ENCODE measurements around the gene OR52E4. TPM values are rescaled to one million over a fixed set of nuclear protein-coding genes. Genes with fewer than 3 reads are reported as not detected.

OR52E4 gene
- total RNA-seq, 1 experiment from 2014 or later: not detected

- no peak for TF ChIP-seq EZH2 (IDR thresholded peaks at IDR 0.05; ENCODE audit: low read length, unreplicated experiment)
- TF ChIP-seq CTCF (conservative IDR thresholded peaks at IDR 0.05; ENCODE audit: low read depth, low read length): no peak
- TF ChIP-seq EZH2phosphoT487 (IDR thresholded peaks at IDR 0.05; ENCODE audit: borderline replicate concordance, low read length): no peak
- no peak for ATAC-seq
- H2AFZ ChIP-seq (ENCODE audit: low read length): no peak overlapping the region
- no peak overlapping the region for H3K9ac ChIP-seq (ENCODE audit: low read length)
- no peaks in the 10 kb centered on the region for H4K20me1 ChIP-seq (ENCODE audit: low read length)
- DNase-seq: peak; percentile 35
- H3K36me3 ChIP-seq (ENCODE audit: low read depth, low read length): no peaks in the 10 kb centered on the region
- H3K4me1 ChIP-seq (ENCODE audit: insufficient read depth, low read length): no peaks in the 10 kb centered on the region
- H3K9me2 ChIP-seq (replicated peaks; ENCODE audit: low read length): no peaks in the 10 kb centered on the region
- no peaks in the 10 kb centered on the region for H3F3A ChIP-seq (ENCODE audit: low read length, unreplicated experiment)
- intact Hi-C loops (cut with micrococcal nuclease): no loop called here
- H3K79me2 ChIP-seq (ENCODE audit: low read length): no peaks in the 10 kb centered on the region
- H3K4me3 ChIP-seq (ENCODE audit: low read length): no peak overlapping the region
- H3K9me3 ChIP-seq (ENCODE audit: low read length): no peaks in the 10 kb centered on the region
- BruUV-seq (replicated peaks): no TSS peak
- CTCF ChIA-PET: no interaction called here
- H3K27ac ChIP-seq (ENCODE audit: low read length): no peak overlapping the region
- no peak overlapping the region for H3K4me2 ChIP-seq (ENCODE audit: low read length)
- no peaks in the 10 kb centered on the region for H3K27me3 ChIP-seq (ENCODE audit: low read length)
- POLR2A ChIA-PET (ENCODE audit: unreplicated experiment): no interaction called here
Measured at GRCh38 chr11:5922749-5923426, 42.5 kb downstream of the OR52E4 start.

GRCh38 chr11:5923427-5923776, 43.0 kb downstream of the OR52E4 start:
- intact Hi-C loops (cut with micrococcal nuclease): no loop called here
- CTCF ChIA-PET: no interaction called here
- Histone ChIP-seq H3K4me2 (ENCODE audit: low read length) (no peak overlapping the region), H3K79me2 (ENCODE audit: low read length) (no peaks in the 10 kb centered on the region), H4K20me1 (ENCODE audit: low read length) (no peaks in the 10 kb centered on the region), H2AFZ (ENCODE audit: low read length) (no peak overlapping the region), H3F3A (ENCODE audit: low read length, unreplicated experiment) (no peaks in the 10 kb centered on the region), H3K9me2 (replicated peaks; ENCODE audit: low read length) (no peaks in the 10 kb centered on the region), H3K27me3 (ENCODE audit: low read length) (no peaks in the 10 kb centered on the region), H3K4me1 (ENCODE audit: insufficient read depth, low read length) (no peaks in the 10 kb centered on the region), H3K36me3 (ENCODE audit: low read depth, low read length) (no peaks in the 10 kb centered on the region), H3K27ac (ENCODE audit: low read length) (no peak overlapping the region), H3K9me3 (ENCODE audit: low read length) (no peaks in the 10 kb centered on the region), H3K4me3 (ENCODE audit: low read length) (no peak overlapping the region), H3K9ac (ENCODE audit: low read length) (no peak overlapping the region)
- no peak for ATAC-seq
- DNase-seq: no peak
- TF ChIP-seq CTCF (conservative IDR thresholded peaks at IDR 0.05; ENCODE audit: low read depth, low read length): no peak
- TF ChIP-seq EZH2phosphoT487 (IDR thresholded peaks at IDR 0.05; ENCODE audit: borderline replicate concordance, low read length): no peak
- no peak for TF ChIP-seq EZH2 (IDR thresholded peaks at IDR 0.05; ENCODE audit: low read length, unreplicated experiment)
- no TSS peak for BruUV-seq (replicated peaks)
- POLR2A ChIA-PET (ENCODE audit: unreplicated experiment): no interaction called here

GRCh38 chr11:5923794-5924193, 43.4 kb downstream of the OR52E4 start:
- Histone ChIP-seq H2AFZ (ENCODE audit: low read length) (no peak overlapping the region), H4K20me1 (ENCODE audit: low read length) (no peaks in the 10 kb centered on the region), H3K27ac (ENCODE audit: low read length) (no peak overlapping the region), H3K9ac (ENCODE audit: low read length) (no peak overlapping the region), H3F3A (ENCODE audit: low read length, unreplicated experiment) (no peaks in the 10 kb centered on the region), H3K9me3 (ENCODE audit: low read length) (no peaks in the 10 kb centered on the region), H3K4me1 (ENCODE audit: insufficient read depth, low read length) (no peaks in the 10 kb centered on the region), H3K79me2 (ENCODE audit: low read length) (no peaks in the 10 kb centered on the region), H3K9me2 (replicated peaks; ENCODE audit: low read length) (no peaks in the 10 kb centered on the region), H3K36me3 (ENCODE audit: low read depth, low read length) (no peaks in the 10 kb centered on the region), H3K4me3 (ENCODE audit: low read length) (no peak overlapping the region), H3K27me3 (ENCODE audit: low read length) (no peaks in the 10 kb centered on the region), H3K4me2 (ENCODE audit: low read length) (no peak overlapping the region)
- CTCF ChIA-PET: no interaction called here
- BruUV-seq (replicated peaks): no TSS peak
- no peak for DNase-seq
- TF ChIP-seq EZH2 (IDR thresholded peaks at IDR 0.05; ENCODE audit: low read length, unreplicated experiment) (no peak), EZH2phosphoT487 (IDR thresholded peaks at IDR 0.05; ENCODE audit: borderline replicate concordance, low read length) (no peak), CTCF (conservative IDR thresholded peaks at IDR 0.05; ENCODE audit: low read depth, low read length) (no peak)
- POLR2A ChIA-PET (ENCODE audit: unreplicated experiment): no interaction called here
- ATAC-seq: no peak
- intact Hi-C loops (cut with micrococcal nuclease): no loop called here
